ENCODE results near the gene NTMT2.
"Not testable (repeated sequence)": the region's sequence is repeated elsewhere in the genome, so short reads cannot be mapped to it uniquely, and the experiment has no call there.

Gene NTMT2

GRCh38 chr1:170145770-170146676, at the start of gene NTMT2:
Gene NTMT2, plus strand, starts transcription at chr1:170145959. Its CDS starts 149 bp downstream, at chr1:170146108.
- no peak for DNase-seq (ENCODE audit: low read depth in 3 of 3)

- no peak for DNase-seq (ENCODE audit: low read depth in 3 of 3)
Measured at GRCh38 chr1:170095976-170096748, 49.6 kb upstream of the NTMT2 start.

GRCh38 chr1:170096806-170097340, 48.9 kb upstream of the NTMT2 start:
- DNase-seq (ENCODE audit: low read depth in 3 of 3): no peak

GRCh38 chr1:170097449-170097948, 48.3 kb upstream of the NTMT2 start:
- DNase-seq (ENCODE audit: low read depth in 3 of 3): no peak

- DNase-seq (ENCODE audit: low read depth in 3 of 3): not testable (repeated sequence)
Measured at GRCh38 chr1:170113140-170113539, 32.6 kb upstream of the NTMT2 start.

- DNase-seq (ENCODE audit: low read depth in 3 of 3): no peak
Measured at GRCh38 chr1:170114906-170115305, 30.9 kb upstream of the NTMT2 start.

- DNase-seq (ENCODE audit: low read depth in 3 of 3): no peak
Measured at GRCh38 chr1:170122366-170122765, 23.4 kb upstream of the NTMT2 start.

- DNase-seq (ENCODE audit: low read depth in 3 of 3): no peak
Measured at GRCh38 chr1:170125269-170125668, 20.5 kb upstream of the NTMT2 start.

- no peak for DNase-seq (ENCODE audit: low read depth in 3 of 3)
Measured at GRCh38 chr1:170126696-170127095, 19.1 kb upstream of the NTMT2 start.

- DNase-seq (ENCODE audit: low read depth in 3 of 3): no peak
Measured at GRCh38 chr1:170131450-170131849, 14.3 kb upstream of the NTMT2 start.

- DNase-seq (ENCODE audit: low read depth in 3 of 3): no peak
Measured at GRCh38 chr1:170131984-170132383, 13.8 kb upstream of the NTMT2 start.

- no peak for DNase-seq (ENCODE audit: low read depth in 3 of 3)
Measured at GRCh38 chr1:170133766-170134495, 11.8 kb upstream of the NTMT2 start.

- DNase-seq (ENCODE audit: low read depth in 3 of 3): no peak
Measured at GRCh38 chr1:170134521-170134920, 11.2 kb upstream of the NTMT2 start.

- no peak for DNase-seq (ENCODE audit: low read depth in 3 of 3)
Measured at GRCh38 chr1:170140371-170140770, 5.4 kb upstream of the NTMT2 start.

GRCh38 chr1:170145061-170145460, 698 bp upstream of the NTMT2 start:
- DNase-seq (ENCODE audit: low read depth in 3 of 3): no peak

GRCh38 chr1:170146720-170147263, 1.0 kb downstream of the NTMT2 start:
- DNase-seq (ENCODE audit: low read depth in 3 of 3): no peak

- DNase-seq (ENCODE audit: low read depth in 3 of 3): no peak
Measured at GRCh38 chr1:170149241-170149640, 3.5 kb downstream of the NTMT2 start.

GRCh38 chr1:170150016-170150415, 4.3 kb downstream of the NTMT2 start:
- no peak for DNase-seq (ENCODE audit: low read depth in 3 of 3)

GRCh38 chr1:170150921-170151320, 5.2 kb downstream of the NTMT2 start:
- DNase-seq (ENCODE audit: low read depth in 3 of 3): no peak

GRCh38 chr1:170153417-170153816, 7.7 kb downstream of the NTMT2 start:
- DNase-seq (ENCODE audit: low read depth in 3 of 3): no peak

- no peak for DNase-seq (ENCODE audit: low read depth in 3 of 3)
Measured at GRCh38 chr1:170155055-170155454, 9.3 kb downstream of the NTMT2 start.
